GM10266 (cell line): Measurements from ENCODE around the gene ATP2B2.

Source experiments
- DNase-seq: peaks from one replicate; pipeline ENCODE4 v3.0.0; 2012; ENCODE audit errors: extremely low spot score
- TF ChIP-seq, protein P1 (sequence below): IDR thresholded peaks from 2 replicates; pipeline ENCODE4 v1.5.1; 2012; ENCODE audit warnings: mild to moderate bottlenecking, low read depth; ENCODE audit not compliant: control insufficient read depth, insufficient read depth; ENCODE audit errors: missing control alignments

Gene ATP2B2

GRCh38 chr3:10473581-10474274 is 31.7 kb downstream of the ATP2B2 start:
- TF ChIP-seq, protein P1, sequence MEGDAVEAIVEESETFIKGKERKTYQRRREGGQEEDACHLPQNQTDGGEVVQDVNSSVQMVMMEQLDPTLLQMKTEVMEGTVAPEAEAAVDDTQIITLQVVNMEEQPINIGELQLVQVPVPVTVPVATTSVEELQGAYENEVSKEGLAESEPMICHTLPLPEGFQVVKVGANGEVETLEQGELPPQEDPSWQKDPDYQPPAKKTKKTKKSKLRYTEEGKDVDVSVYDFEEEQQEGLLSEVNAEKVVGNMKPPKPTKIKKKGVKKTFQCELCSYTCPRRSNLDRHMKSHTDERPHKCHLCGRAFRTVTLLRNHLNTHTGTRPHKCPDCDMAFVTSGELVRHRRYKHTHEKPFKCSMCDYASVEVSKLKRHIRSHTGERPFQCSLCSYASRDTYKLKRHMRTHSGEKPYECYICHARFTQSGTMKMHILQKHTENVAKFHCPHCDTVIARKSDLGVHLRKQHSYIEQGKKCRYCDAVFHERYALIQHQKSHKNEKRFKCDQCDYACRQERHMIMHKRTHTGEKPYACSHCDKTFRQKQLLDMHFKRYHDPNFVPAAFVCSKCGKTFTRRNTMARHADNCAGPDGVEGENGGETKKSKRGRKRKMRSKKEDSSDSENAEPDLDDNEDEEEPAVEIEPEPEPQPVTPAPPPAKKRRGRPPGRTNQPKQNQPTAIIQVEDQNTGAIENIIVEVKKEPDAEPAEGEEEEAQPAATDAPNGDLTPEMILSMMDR: no peak

DNA sequence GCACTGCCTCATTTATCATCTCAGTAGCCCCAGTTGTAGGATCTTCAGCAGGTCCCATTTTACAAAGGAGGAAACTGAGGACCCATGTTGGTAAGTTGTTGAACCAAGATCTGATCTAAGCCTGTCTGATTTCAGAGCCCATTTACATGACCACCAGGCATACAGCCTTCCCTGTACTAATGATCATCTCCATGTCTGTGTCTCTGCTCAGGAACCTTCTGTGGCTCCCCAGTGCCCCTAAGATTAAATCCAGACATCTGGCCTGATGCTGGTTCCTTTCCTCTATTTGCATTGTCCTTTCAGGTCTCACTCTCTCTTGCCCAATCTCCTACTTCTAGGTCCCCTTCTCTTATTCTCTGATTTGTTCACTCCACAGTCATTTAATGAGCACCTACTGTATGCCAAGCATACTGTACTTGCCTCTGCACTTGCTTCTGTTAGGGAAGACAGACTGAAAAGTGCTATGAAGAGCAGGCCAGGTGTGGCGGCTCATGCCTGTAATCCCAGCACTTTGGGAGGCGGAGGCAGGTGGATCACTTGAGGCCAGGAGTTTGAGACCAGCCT is 32.4 kb downstream of the ATP2B2 start:
- DNase-seq: no peak
- TF ChIP-seq, protein P1: no peak

More at GRCh38 chr3:10473581-10474274, 31.7 kb downstream of the ATP2B2 start:
- no peak for DNase-seq

DNA sequence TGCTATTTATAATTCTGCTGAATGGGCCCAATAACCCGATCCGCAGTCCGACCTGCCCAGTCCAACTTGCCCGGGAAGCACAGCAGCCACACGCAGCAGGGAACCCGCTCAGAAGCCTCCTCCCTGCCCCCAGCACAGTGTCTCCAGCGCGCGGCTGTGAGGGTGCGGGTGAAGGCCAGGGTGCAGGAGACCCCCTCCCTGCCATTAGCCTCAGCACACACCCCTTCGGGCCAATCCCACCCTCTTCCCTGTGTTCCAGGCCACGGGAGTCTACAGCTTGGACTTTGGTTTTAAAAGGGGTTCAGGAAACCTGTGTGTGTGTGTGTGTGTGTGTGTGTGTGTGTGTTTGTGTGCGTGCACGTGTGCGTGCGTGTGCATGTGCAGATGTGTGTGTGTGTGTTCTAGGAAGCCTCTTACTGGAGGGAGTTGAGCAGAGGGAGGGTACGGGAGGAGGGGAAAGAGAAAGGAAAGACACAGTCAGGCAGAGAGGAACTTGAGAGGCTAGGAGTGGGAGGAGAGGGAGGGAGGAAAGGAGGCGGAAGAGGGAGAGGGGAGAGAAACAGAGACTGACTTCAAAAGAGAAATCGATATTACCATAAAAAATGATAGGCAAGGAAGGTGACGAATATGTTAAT is 34.2 kb downstream of the ATP2B2 start:
- DNase-seq: no peak
- TF ChIP-seq, protein P1: no peak

DNA sequence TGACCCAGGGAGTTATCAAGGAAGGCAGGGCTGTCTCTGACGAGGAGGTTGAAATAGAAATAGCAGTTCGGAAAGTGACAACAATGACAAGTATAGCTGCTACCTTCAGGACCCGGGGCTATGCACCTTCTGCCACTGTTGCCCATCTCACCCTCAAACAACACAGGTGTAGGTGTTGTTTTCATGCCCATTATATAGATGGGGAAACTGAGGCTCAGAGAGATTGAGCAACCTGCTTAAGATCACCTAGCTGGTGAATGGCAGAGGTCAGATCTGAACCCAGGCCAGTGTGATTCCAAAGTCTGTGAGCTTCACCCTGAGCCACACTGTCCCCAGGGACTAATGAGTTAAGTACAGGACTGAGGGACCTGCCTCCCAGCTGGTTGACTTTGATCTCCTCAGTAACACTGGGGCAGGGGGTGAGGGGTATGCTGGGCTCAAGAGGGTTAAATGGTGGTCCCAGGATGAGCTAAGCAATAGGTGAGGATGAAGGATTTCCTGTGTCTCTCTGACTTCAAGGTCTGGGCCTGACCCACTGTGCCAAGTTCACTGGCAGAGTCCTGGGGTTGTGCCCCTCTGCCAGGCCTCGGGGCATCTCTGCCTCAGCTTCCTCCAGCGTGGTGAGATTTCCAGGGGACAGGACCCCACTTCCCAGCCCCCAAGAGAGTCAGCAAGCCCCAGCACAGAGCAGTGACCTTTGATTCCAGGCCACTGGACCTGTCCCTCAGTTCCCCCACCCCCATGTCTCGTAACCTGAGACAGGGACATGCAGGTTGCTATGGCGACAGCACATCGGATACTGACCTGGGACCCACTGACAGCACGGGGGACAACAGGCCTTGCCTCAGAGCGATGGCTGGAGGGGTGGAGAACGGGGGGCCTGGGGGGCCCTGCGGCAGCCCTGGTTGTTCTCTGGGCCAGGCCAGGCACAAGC is 35.0 kb downstream of the ATP2B2 start:
- no peak for DNase-seq
- TF ChIP-seq, protein P1: no peak

DNA sequence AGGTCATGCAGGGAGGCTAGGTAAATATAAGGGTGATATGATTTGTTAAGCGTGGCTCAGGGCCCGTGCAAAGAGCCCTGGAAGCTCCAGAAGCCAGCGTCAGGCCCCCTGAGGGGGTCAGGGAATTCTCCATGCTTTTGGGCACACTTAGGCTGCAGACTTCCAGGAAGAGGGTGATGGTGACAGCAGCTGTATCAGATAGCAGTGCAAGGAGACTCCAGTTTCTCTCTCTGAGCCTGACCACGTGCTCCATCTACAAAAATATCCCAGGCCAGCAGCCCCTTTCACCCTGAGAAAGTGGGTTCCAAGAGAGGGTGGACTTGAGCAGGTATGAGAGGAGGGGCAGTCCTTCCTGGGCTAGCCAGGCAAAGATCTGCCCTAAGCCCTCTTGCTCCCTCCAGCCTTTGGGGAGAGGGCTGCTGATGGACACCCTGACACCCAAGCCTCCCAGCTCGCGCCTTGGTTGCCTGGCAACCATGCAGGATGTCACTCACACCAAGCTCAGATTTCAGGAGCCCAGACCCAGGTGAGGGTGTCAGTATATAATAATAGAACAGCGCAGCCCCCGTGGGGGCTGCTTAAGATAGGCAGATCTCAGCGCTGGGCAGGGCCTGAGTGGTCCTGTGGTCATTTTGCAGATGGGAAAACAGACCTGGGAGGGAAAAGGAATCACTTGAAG is 35.8 kb downstream of the ATP2B2 start:
- TF ChIP-seq, protein P1: no peak
- no peak for DNase-seq

GRCh38 chr3:10468613-10469354 is 36.6 kb downstream of the ATP2B2 start:
- TF ChIP-seq, protein P1: no peak
- DNase-seq: no peak
